Liver (tissue), 9 donors: Measurements from ENCODE around the gene GUCY1A2. TPM values are rescaled to one million over a fixed set of nuclear protein-coding genes. Genes with fewer than 3 reads are reported as not detected.

Experiments used
- DNase-seq: peaks from one replicate; pipeline ENCODE4 v3.0.0-alpha.2; 2017; ENCODE audit warnings: low spot score
- H3K27ac ChIP-seq, 2 donors: one replicate each; pipeline ENCODE4 v1.7.0; 2013; ENCODE audit warnings: inconsistent platforms in 2 of 2, low read length in 2 of 2, control low read depth in 1 of 2, low read depth in 1 of 2, mild to moderate bottlenecking in 1 of 2
- H3K27me3 ChIP-seq, 4 donors: one replicate each; pipeline versions ENCODE4 v1.6.1 to v1.7.0; 2013; ENCODE audit warnings: low read length in 3 of 4, inconsistent platforms in 1 of 4, mild to moderate bottlenecking in 1 of 4, moderate library complexity in 1 of 4; ENCODE audit not compliant: control insufficient read depth in 4 of 4, insufficient read depth in 4 of 4
- H3K36me3 ChIP-seq, 4 donors: one replicate each; pipeline versions ENCODE4 v1.6.1 to v1.7.0; 2013; ENCODE audit warnings: low read length in 3 of 4, mild to moderate bottlenecking in 3 of 4, low read depth in 1 of 4, moderate library complexity in 1 of 4; ENCODE audit not compliant: control insufficient read depth in 4 of 4, insufficient read depth in 3 of 4
- H3K4me1 ChIP-seq, 4 donors: one replicate each; pipeline versions ENCODE4 v1.6.1 to v1.7.0; 2013; ENCODE audit warnings: low read length in 3 of 4, mild to moderate bottlenecking in 3 of 4, moderate library complexity in 1 of 4; ENCODE audit not compliant: control insufficient read depth in 4 of 4, insufficient read depth in 4 of 4
- H3K4me3 ChIP-seq, 3 donors: one replicate each; pipeline versions ENCODE4 v1.6.1 to v1.7.0; 2013; ENCODE audit warnings: low read length in 3 of 3, control low read depth in 1 of 3, low read depth in 1 of 3, mild to moderate bottlenecking in 1 of 3
- H3K9ac ChIP-seq, 2 donors: one replicate each; pipeline ENCODE4 v1.7.0; 2013; ENCODE audit warnings: low read length in 2 of 2, mild to moderate bottlenecking in 2 of 2, moderate library complexity in 2 of 2, control low read depth in 1 of 2, low read depth in 1 of 2
- H3K9me3 ChIP-seq, 4 donors: one replicate each; pipeline versions ENCODE4 v1.6.1 to v1.7.0; 2013; ENCODE audit warnings: low read length in 3 of 4; ENCODE audit not compliant: control insufficient read depth in 4 of 4
- FOXA1 ChIP-seq: IDR thresholded peaks from 2 replicates; pipeline ENCODE4 v1.6.1; 2016; ENCODE audit warnings: antibody characterized with exemption
- FOXA2 ChIP-seq: IDR thresholded peaks from 2 replicates; pipeline ENCODE4 v1.6.1; 2016; ENCODE audit warnings: antibody characterized with exemption
- GABPA ChIP-seq, 2 donors: IDR thresholded peaks in 1 of 2; conservative IDR thresholded peaks in 1 of 2; 2 replicates each; pipeline ENCODE4 v1.6.1; 2016; ENCODE audit warnings: antibody characterized with exemption in 2 of 2, mild to moderate bottlenecking in 1 of 2, moderate library complexity in 1 of 2
- HNF4A ChIP-seq, 2 donors: conservative IDR thresholded peaks; 2 replicates each; pipeline ENCODE4 v1.6.1; 2016; ENCODE audit warnings: antibody characterized with exemption in 2 of 2, mild to moderate bottlenecking in 2 of 2
- HNF4G ChIP-seq: IDR thresholded peaks from 2 replicates; pipeline ENCODE4 v1.6.1; 2016; ENCODE audit warnings: antibody characterized with exemption
- JUND ChIP-seq, 2 donors: IDR thresholded peaks; 2 replicates each; pipeline ENCODE4 v1.6.1; 2016; ENCODE audit warnings: antibody characterized with exemption in 2 of 2
- RAD21 ChIP-seq, 2 donors: IDR thresholded peaks; 2 replicates each; pipeline ENCODE4 v1.6.1; 2016; ENCODE audit warnings: antibody characterized with exemption in 2 of 2, mild to moderate bottlenecking in 2 of 2
- RXRA ChIP-seq, 2 donors: IDR thresholded peaks; 2 replicates each; pipeline ENCODE4 v1.6.1; 2017 to 2018; ENCODE audit warnings: antibody characterized with exemption in 2 of 2, mild to moderate bottlenecking in 1 of 2
- SP1 ChIP-seq: IDR thresholded peaks from 2 replicates; pipeline ENCODE4 v1.6.1; 2018; ENCODE audit warnings: antibody characterized with exemption, mild to moderate bottlenecking
- TAF1 ChIP-seq: conservative IDR thresholded peaks from 2 replicates; pipeline ENCODE4 v1.6.1; 2016; ENCODE audit warnings: antibody characterized with exemption, mild to moderate bottlenecking
- YY1 ChIP-seq: IDR thresholded peaks from 2 replicates; pipeline ENCODE4 v1.6.1; 2016; ENCODE audit warnings: antibody characterized with exemption, mild to moderate bottlenecking
- WGBS: extraction: QIAGEN DNeasy Blood & Tissue Kit; methylation state at CpG from one replicate; pipeline ENCODE4 v1.1.7; 2013; 5-methylcytosine and 5-hydroxymethylcytosine counted together
- polyA plus RNA-seq, 2 donors: library from polyadenylated mRNA; stranded (reverse) in 1 of 2; unstranded in 1 of 2; fragments of 200-250 nt in 1 of 2; fragments of >200 nt in 1 of 2; fragmentation: Nextera tagmentation in 1 of 2; extraction: Ambion mirVana in 1 of 2; gene quantifications; one replicate each; pipeline versions ENCODE4 v1.2.1 to v1.2.3, GENCODE V29; 2013 to 2015
- total RNA-seq, 2 donors: library from RNA; depleted of rRNA; stranded (reverse); fragments of >200 nt; gene quantifications; one replicate each; pipeline ENCODE4 v1.2.3, GENCODE V29; 2014
- TF ChIP-seq, protein P1 (sequence below): IDR thresholded peaks from 2 replicates; pipeline ENCODE4 v1.6.1; 2016; ENCODE audit warnings: antibody characterized with exemption, mild to moderate bottlenecking
- TF ChIP-seq, protein P2 (sequence below): IDR thresholded peaks from 2 replicates; pipeline ENCODE4 v1.6.1; 2016; ENCODE audit warnings: antibody characterized with exemption
- TF ChIP-seq, protein P3 (sequence below): IDR thresholded peaks from 2 replicates; pipeline ENCODE4 v1.6.1; 2016; ENCODE audit warnings: antibody characterized with exemption
- TF ChIP-seq, protein P4 (sequence below): fragments of 150-350 bp; IDR thresholded peaks from 2 replicates; pipeline ENCODE4 v1.5.1; 2017; ENCODE audit warnings: improper control_type of control experiment, low read depth, low read length; ENCODE audit not compliant: missing input control
- TF ChIP-seq, protein P5 (sequence below): IDR thresholded peaks from 2 replicates; pipeline ENCODE4 v1.6.1; 2016; ENCODE audit warnings: antibody characterized with exemption
- donor health status: healthy.
- donor health status: healthy.
- donor health status: healthy.
- donor health status: healthy.
- donor health status: healthy.

Gene GUCY1A2
- total and polyA plus RNA-seq, 4 donors = 0.55 to 4.4 (median 1.7) TPM

DNA sequence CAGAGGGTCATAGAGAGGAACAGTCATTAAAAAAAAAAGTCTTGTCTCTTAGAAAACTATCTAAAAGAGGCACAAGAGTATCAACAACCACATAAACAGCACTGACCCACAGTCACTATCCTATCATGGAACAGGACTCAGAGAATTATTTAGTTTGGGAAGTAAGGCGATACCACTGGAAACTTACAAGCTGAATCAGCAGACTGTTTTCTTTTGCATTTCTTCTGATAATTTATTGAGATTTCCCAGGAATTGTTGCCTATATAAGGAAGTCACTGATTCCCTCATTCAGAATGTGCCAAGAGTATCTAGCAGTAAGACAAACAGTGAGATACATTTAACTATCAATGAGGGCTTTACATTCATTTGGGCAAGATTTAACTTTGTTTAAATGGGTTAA lies 304.1 kb downstream of the GUCY1A2 start (continued):
- TF ChIP-seq, protein P1, sequence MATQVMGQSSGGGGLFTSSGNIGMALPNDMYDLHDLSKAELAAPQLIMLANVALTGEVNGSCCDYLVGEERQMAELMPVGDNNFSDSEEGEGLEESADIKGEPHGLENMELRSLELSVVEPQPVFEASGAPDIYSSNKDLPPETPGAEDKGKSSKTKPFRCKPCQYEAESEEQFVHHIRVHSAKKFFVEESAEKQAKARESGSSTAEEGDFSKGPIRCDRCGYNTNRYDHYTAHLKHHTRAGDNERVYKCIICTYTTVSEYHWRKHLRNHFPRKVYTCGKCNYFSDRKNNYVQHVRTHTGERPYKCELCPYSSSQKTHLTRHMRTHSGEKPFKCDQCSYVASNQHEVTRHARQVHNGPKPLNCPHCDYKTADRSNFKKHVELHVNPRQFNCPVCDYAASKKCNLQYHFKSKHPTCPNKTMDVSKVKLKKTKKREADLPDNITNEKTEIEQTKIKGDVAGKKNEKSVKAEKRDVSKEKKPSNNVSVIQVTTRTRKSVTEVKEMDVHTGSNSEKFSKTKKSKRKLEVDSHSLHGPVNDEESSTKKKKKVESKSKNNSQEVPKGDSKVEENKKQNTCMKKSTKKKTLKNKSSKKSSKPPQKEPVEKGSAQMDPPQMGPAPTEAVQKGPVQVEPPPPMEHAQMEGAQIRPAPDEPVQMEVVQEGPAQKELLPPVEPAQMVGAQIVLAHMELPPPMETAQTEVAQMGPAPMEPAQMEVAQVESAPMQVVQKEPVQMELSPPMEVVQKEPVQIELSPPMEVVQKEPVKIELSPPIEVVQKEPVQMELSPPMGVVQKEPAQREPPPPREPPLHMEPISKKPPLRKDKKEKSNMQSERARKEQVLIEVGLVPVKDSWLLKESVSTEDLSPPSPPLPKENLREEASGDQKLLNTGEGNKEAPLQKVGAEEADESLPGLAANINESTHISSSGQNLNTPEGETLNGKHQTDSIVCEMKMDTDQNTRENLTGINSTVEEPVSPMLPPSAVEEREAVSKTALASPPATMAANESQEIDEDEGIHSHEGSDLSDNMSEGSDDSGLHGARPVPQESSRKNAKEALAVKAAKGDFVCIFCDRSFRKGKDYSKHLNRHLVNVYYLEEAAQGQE = no peak
- TF ChIP-seq TAF1 = no peak
- TF ChIP-seq SP1 = no peak

DNA sequence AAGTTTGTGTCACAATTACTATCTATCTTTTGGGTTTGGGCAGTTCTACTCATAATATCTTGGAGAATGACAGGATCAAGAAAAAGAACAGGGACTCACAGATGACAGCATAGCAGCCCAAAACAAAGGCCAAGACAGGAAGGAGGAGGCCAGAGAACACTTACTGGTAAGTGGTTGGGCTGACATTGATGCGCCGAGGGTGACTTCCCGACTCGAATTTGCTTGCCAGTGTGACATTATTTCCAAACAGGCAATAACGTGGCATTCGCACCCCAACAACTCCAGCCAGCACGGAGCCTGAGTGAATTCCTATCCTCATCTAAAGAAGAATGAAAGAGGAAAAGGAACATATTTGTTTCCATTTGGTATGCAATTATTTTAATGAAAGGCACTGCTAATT lies 309.9 kb downstream of the GUCY1A2 start:
- TF ChIP-seq JUND (IDR thresholded peaks at IDR 0.05) (no peak), HNF4G (no peak), TAF1 (no peak), GABPA (IDR thresholded peaks at IDR 0.05 in 1 of 2, conservative IDR thresholded peaks at IDR 0.05 in 1 of 2) (no peak), FOXA2 (no peak)
- TF ChIP-seq, protein P1 = no peak
- TF ChIP-seq, protein P2, sequence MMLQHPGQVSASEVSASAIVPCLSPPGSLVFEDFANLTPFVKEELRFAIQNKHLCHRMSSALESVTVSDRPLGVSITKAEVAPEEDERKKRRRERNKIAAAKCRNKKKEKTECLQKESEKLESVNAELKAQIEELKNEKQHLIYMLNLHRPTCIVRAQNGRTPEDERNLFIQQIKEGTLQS = no peak
- TF ChIP-seq, protein P3, sequence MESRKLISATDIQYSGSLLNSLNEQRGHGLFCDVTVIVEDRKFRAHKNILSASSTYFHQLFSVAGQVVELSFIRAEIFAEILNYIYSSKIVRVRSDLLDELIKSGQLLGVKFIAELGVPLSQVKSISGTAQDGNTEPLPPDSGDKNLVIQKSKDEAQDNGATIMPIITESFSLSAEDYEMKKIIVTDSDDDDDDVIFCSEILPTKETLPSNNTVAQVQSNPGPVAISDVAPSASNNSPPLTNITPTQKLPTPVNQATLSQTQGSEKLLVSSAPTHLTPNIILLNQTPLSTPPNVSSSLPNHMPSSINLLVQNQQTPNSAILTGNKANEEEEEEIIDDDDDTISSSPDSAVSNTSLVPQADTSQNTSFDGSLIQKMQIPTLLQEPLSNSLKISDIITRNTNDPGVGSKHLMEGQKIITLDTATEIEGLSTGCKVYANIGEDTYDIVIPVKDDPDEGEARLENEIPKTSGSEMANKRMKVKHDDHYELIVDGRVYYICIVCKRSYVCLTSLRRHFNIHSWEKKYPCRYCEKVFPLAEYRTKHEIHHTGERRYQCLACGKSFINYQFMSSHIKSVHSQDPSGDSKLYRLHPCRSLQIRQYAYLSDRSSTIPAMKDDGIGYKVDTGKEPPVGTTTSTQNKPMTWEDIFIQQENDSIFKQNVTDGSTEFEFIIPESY = no peak
- WGBS = 71% methylated on average over 7 of the region's 7 CpGs

DNA sequence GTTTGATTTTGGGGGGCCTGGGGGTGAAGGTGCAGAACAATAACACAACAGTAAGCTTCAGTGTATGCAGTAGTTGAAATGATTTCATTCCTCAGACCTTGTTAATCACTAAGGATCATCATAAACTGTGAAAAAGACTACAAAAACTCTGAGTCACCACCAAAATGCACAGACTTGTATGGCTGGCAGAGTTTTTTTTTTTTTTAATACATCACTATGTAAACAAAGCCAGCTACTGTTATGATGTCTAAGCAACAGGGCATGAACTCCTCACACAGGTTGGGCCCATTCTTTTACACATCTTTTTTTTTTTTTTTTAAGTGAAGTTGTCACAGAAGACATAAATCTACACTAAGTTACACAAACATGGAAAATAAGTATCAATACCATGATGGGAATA lies 311.9 kb downstream of the GUCY1A2 start:
- Histone ChIP-seq H3K27me3 (no peaks in the 10 kb centered on the region), H3K4me1 (no peaks in the 10 kb centered on the region), H3K36me3 (no peaks in the 10 kb centered on the region), H3K4me3 (no peak overlapping the region), H3K9ac (no peak overlapping the region), H3K27ac (no peak overlapping the region), H3K9me3 (no peaks in the 10 kb centered on the region)
- TF ChIP-seq RXRA (IDR thresholded peaks at IDR 0.05) (no peak), JUND (IDR thresholded peaks at IDR 0.05) (no peak), YY1 (no peak), RAD21 (IDR thresholded peaks at IDR 0.05) (no peak), FOXA1 (no peak), HNF4A (conservative IDR thresholded peaks at IDR 0.05) (no peak), SP1 (no peak), FOXA2 (no peak)
- TF ChIP-seq, protein P4, sequence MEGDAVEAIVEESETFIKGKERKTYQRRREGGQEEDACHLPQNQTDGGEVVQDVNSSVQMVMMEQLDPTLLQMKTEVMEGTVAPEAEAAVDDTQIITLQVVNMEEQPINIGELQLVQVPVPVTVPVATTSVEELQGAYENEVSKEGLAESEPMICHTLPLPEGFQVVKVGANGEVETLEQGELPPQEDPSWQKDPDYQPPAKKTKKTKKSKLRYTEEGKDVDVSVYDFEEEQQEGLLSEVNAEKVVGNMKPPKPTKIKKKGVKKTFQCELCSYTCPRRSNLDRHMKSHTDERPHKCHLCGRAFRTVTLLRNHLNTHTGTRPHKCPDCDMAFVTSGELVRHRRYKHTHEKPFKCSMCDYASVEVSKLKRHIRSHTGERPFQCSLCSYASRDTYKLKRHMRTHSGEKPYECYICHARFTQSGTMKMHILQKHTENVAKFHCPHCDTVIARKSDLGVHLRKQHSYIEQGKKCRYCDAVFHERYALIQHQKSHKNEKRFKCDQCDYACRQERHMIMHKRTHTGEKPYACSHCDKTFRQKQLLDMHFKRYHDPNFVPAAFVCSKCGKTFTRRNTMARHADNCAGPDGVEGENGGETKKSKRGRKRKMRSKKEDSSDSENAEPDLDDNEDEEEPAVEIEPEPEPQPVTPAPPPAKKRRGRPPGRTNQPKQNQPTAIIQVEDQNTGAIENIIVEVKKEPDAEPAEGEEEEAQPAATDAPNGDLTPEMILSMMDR = no peak
- TF ChIP-seq, protein P3 = no peak
- TF ChIP-seq, protein P5, sequence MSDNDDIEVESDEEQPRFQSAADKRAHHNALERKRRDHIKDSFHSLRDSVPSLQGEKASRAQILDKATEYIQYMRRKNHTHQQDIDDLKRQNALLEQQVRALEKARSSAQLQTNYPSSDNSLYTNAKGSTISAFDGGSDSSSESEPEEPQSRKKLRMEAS = no peak
- DNase-seq = no peak

More for the DNA sequence above, 309.9 kb downstream of the GUCY1A2 start:
- DNase-seq = no peak
- H3K36me3 ChIP-seq = no peaks in the 10 kb centered on the region
- H3K4me3 ChIP-seq = no peak overlapping the region
- H3K27ac ChIP-seq = no peak overlapping the region
- no peaks in the 10 kb centered on the region for H3K4me1 ChIP-seq
- H3K9ac ChIP-seq = no peak overlapping the region
- no peaks in the 10 kb centered on the region for H3K27me3 ChIP-seq
- H3K9me3 ChIP-seq = no peaks in the 10 kb centered on the region
